ENCODE results near the gene NHLH1.

GRCh38 chr1:160371346-160371631, 4.4 kb downstream of the NHLH1 start:
- no peak for TF ChIP-seq POLR2A (IDR thresholded peaks at IDR 0.05; ENCODE audit: low read depth, low read length)
- TF ChIP-seq, protein P1, sequence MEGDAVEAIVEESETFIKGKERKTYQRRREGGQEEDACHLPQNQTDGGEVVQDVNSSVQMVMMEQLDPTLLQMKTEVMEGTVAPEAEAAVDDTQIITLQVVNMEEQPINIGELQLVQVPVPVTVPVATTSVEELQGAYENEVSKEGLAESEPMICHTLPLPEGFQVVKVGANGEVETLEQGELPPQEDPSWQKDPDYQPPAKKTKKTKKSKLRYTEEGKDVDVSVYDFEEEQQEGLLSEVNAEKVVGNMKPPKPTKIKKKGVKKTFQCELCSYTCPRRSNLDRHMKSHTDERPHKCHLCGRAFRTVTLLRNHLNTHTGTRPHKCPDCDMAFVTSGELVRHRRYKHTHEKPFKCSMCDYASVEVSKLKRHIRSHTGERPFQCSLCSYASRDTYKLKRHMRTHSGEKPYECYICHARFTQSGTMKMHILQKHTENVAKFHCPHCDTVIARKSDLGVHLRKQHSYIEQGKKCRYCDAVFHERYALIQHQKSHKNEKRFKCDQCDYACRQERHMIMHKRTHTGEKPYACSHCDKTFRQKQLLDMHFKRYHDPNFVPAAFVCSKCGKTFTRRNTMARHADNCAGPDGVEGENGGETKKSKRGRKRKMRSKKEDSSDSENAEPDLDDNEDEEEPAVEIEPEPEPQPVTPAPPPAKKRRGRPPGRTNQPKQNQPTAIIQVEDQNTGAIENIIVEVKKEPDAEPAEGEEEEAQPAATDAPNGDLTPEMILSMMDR (IDR thresholded peaks at IDR 0.05 in 2 of 3, conservative IDR thresholded peaks at IDR 0.05 in 1 of 3; ENCODE audit: control insufficient read depth in 2 of 3, extremely low read depth in 1 of 3, insufficient read depth in 1 of 3, low read depth in 3 of 3, low read length in 3 of 3) = no peak
- TF ChIP-seq HDAC2 (IDR thresholded peaks at IDR 0.05) = no peak
- no peak for TF ChIP-seq TCF12 (IDR thresholded peaks at IDR 0.05; ENCODE audit: low read depth, low read length)
- no peak for TF ChIP-seq EZH2 (IDR thresholded peaks at IDR 0.05; ENCODE audit: borderline replicate concordance, control insufficient read depth, low read depth, low read length)
- no peak for TF ChIP-seq FOXM1 (IDR thresholded peaks at IDR 0.05; ENCODE audit: low read depth, low read length)
- no peak for TF ChIP-seq GABPA (IDR thresholded peaks at IDR 0.05; ENCODE audit: low read depth)
- no peak for TF ChIP-seq ZBED1 (IDR thresholded peaks at IDR 0.05; ENCODE audit: borderline replicate concordance)
- no peak for TF ChIP-seq REST (IDR thresholded peaks at IDR 0.05; ENCODE audit: low read depth, low read length)
- no peak for TF ChIP-seq BCL3 (IDR thresholded peaks at IDR 0.05; ENCODE audit: borderline replicate concordance, insufficient read depth, low read depth, low read length, poor library complexity, severe bottlenecking)
